Mesodermal cell (in vitro differentiated cells): ENCODE data around the gene JPH3.

Experiments
- H3K27ac ChIP-seq: 2 replicates; pipeline ENCODE4 v1.7.0; 2013; ENCODE audit warnings: mild to moderate bottlenecking, low read depth, low read length, moderate library complexity; ENCODE audit not compliant: severe bottlenecking
- H3K36me3 ChIP-seq: 2 replicates; pipeline ENCODE4 v1.7.1; 2013; ENCODE audit warnings: mild to moderate bottlenecking, low read length, moderate library complexity; ENCODE audit not compliant: control insufficient read depth, insufficient read depth
- H3K4me1 ChIP-seq: one replicate; pipeline ENCODE4 v1.7.1; 2013; ENCODE audit warnings: mild to moderate bottlenecking, low read length; ENCODE audit not compliant: insufficient read depth, control insufficient read depth, poor library complexity, severe bottlenecking
- H3K4me3 ChIP-seq: 2 replicates; pipeline ENCODE4 v1.7.0; 2013; ENCODE audit warnings: low read length, control low read depth, mild to moderate bottlenecking; ENCODE audit not compliant: insufficient read depth, poor library complexity, severe bottlenecking; ENCODE audit errors: extremely low read depth
- H3K9me3 ChIP-seq: 2 replicates; pipeline ENCODE4 v1.7.1; 2013; ENCODE audit warnings: mild to moderate bottlenecking, low read length, moderate library complexity; ENCODE audit not compliant: control insufficient read depth
- WGBS, 2 experiments: methylation state at CpG; one replicate each; pipeline ENCODE4 v1.1.5; 2013; ENCODE audit warnings: missing lambda C conversion rate in 2 of 2; ENCODE audit not compliant: insufficient coverage in 2 of 2; 5-methylcytosine and 5-hydroxymethylcytosine counted together

Gene JPH3

DNA sequence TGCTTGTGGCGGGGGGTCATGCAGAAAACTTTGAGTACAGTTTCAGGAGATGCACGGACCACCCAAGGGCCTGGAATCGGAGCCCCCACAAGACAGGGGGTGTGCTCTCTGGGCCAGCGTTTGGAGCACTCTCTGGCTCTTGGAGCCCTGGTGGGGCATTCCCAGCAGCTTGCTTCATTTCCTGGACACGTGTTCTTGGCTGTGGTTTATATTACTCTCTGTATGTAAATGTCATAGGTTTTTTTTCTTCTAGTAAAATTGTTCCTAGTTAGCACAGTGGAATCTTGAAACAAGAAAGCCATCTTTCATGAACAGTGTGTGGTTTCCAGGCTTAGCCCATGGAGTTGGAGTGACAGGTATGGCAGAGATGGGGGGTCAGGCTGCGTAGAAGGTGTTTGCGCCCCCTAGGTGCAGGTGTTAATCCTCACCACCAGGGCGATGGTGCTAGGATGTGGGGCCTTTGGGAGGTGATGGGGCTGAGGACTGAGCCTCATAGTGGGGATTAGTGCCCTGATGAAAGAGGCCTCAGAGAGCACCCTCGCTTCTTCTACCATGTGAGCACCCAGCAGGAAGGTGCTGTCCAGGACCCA lies 79.8 kb downstream of the JPH3 start:
- 72 to 81% methylated on average over 3 to 6 of the region's 9 CpGs for WGBS, 2 experiments
- H3K9me3 ChIP-seq: no peaks in the 10 kb centered on the region
- H3K27ac ChIP-seq: no peak overlapping the region
- H3K4me3 ChIP-seq: no peak overlapping the region
- H3K4me1 ChIP-seq: no peaks in the 10 kb centered on the region
- no peaks in the 10 kb centered on the region for H3K36me3 ChIP-seq

- Histone ChIP-seq H3K9me3 (no peaks in the 10 kb centered on the region), H3K27ac (no peak overlapping the region), H3K36me3 (no peaks in the 10 kb centered on the region), H3K4me1 (no peaks in the 10 kb centered on the region), H3K4me3 (no peak overlapping the region)
- 95% methylated on average over 14 of the region's 18 CpGs for WGBS, 2 experiments
These were observed 80.6 kb downstream of the JPH3 start for GRCh38 chr16:87682852-87683399.

- 91 to 95% methylated on average over 17 to 24 of the region's 24 CpGs for WGBS, 2 experiments
- Histone ChIP-seq H3K27ac (no peak overlapping the region), H3K4me1 (no peaks in the 10 kb centered on the region), H3K36me3 (no peaks in the 10 kb centered on the region), H3K4me3 (no peak overlapping the region), H3K9me3 (no peaks in the 10 kb centered on the region)
These were observed 81.9 kb downstream of the JPH3 start for GRCh38 chr16:87684106-87684677.

GRCh38 chr16:87684711-87685404 lies 82.5 kb downstream of the JPH3 start:
- Histone ChIP-seq H3K4me1 (no peaks in the 10 kb centered on the region), H3K9me3 (no peaks in the 10 kb centered on the region), H3K4me3 (no peak overlapping the region), H3K36me3 (no peaks in the 10 kb centered on the region), H3K27ac (no peak overlapping the region)
- 93% methylated on average over 25 to 29 of the region's 35 CpGs for WGBS, 2 experiments

DNA sequence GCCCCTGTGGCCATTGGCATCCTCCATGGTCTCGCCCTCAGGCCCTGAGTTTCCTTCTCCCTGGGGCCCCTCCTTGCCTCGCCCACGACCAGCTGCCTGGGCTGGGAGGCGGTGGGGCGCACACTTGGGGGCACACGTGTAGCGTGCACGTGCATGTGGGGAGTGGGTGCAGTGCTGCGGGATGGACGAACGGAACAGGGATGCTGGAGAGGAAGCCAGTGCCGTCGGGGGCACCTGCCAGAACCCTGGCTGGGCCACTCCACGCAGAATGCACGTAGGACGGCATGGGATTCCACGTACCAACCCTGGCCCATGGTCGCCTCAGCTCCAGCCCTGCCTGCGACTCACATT lies 83.1 kb downstream of the JPH3 start:
- Histone ChIP-seq H3K9me3 (no peaks in the 10 kb centered on the region), H3K27ac (no peak overlapping the region), H3K36me3 (no peaks in the 10 kb centered on the region), H3K4me1 (no peaks in the 10 kb centered on the region), H3K4me3 (no peak overlapping the region)
- 95 to 98% methylated on average over 12 to 19 of the region's 19 CpGs for WGBS, 2 experiments

DNA sequence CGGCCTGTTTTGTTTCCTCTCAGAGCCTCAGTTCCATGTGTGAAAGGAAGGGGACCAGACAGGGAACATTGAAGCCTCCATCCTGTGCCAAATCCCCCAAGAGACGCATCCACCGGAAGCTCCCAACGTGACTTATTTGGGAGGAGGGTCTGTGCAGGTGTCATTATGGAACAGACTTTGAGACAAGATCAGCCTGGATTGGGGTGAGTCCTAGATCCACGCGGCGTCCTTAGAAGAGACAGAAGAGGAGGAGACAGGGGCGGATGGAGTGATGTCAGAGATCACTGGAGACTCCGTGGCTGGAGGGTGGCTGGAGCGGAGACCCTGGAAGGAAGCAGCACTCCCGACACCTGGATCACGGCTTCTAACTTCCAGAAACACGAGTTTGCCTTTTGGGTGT lies 83.5 kb downstream of the JPH3 start:
- H3K9me3 ChIP-seq: no peaks in the 10 kb centered on the region
- H3K4me1 ChIP-seq: no peaks in the 10 kb centered on the region
- H3K27ac ChIP-seq: no peak overlapping the region
- WGBS, 2 experiments: 86 to 90% methylated on average over 13 of the region's 13 CpGs
- H3K36me3 ChIP-seq: no peaks in the 10 kb centered on the region
- H3K4me3 ChIP-seq: no peak overlapping the region

GRCh38 chr16:87686697-87687096 lies 84.4 kb downstream of the JPH3 start:
- Histone ChIP-seq H3K4me3 (no peak overlapping the region), H3K4me1 (no peaks in the 10 kb centered on the region), H3K27ac (no peak overlapping the region), H3K36me3 (no peaks in the 10 kb centered on the region), H3K9me3 (no peaks in the 10 kb centered on the region)
- WGBS, 2 experiments: 88 to 89% methylated on average over 10 to 13 of the region's 13 CpGs

DNA sequence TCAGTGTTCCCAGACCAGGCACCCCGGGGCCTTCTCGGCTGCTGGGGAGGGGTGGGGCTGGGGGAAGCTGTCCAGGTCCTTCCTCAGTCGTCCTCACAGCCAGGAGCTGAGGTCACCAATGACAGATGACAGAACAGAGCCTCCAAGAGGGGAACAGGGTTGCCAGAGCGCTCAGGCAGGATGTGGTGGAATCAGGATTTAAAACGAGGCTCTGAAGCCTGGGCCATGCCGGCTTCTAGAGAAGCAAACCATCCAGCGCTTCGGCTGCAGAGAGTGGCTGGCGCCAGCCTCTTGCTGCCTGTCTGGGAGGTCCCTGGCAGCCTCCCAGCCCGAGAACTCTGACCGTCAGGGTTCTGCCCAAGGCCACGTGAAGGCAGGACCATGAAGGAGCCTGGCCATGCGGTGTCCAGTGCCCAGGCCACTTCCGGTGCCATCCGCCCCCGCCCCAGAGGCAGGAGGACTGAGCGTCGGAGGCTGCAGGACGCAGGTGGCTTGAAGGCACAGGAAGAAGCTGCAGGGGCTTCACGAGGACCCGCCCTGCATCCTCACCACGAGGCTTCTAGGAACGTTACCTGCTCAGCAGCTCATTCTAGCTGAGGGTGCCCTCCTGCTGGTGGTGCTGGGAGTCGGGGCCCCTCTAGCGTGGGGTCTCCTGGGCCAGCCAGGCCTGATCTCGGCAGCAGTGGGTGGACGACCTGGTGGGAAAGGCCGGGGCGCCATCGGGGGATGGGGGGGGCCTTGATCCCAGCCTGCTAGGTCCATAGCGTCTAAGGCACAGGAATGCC lies 85.0 kb downstream of the JPH3 start:
- no peaks in the 10 kb centered on the region for H3K9me3 ChIP-seq
- WGBS, 2 experiments: 95 to 96% methylated on average over 25 to 29 of the region's 31 CpGs
- H3K4me1 ChIP-seq: no peaks in the 10 kb centered on the region
- H3K4me3 ChIP-seq: no peak overlapping the region
- no peak overlapping the region for H3K27ac ChIP-seq
- H3K36me3 ChIP-seq: no peaks in the 10 kb centered on the region

DNA sequence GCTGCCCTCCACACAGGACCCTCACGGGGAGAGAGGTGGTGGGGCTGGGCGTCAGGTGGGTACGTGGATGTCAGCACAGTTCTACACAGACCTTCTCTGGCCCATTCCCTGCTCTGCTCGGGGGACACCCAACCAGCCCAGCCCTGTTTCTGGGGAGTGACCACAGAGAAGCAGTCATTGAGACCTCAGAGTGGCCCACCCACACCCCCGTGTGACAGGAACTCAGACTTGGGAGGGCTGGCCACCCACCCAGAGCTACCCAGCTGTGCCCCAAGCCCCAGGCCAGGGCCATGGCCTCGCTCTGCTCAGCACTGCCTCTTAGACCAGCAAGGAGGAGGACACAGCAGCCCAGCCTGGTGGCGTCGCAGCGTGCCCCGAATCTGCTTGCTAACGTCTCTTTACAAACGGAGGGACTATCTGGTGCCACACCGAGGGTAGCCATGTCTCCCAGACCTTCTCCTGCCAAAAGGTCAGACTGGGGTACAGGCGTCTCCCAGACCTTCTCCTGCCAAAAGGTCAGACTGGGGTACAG lies 85.8 kb downstream of the JPH3 start:
- H3K4me1 ChIP-seq: no peaks in the 10 kb centered on the region
- WGBS, 2 experiments: 92 to 98% methylated on average over 13 of the region's 14 CpGs
- no peaks in the 10 kb centered on the region for H3K9me3 ChIP-seq

GRCh38 chr16:87688876-87689815 lies 86.8 kb downstream of the JPH3 start:
- WGBS, 2 experiments: 94 to 96% methylated on average over 44 to 45 of the region's 45 CpGs
- H3K36me3 ChIP-seq: no peaks in the 10 kb centered on the region

More for the DNA sequence above, 85.8 kb downstream of the JPH3 start:
- no peak overlapping the region for H3K4me3 ChIP-seq
- H3K27ac ChIP-seq: no peak overlapping the region
- no peaks in the 10 kb centered on the region for H3K36me3 ChIP-seq

More at GRCh38 chr16:87688876-87689815, 86.8 kb downstream of the JPH3 start:
- H3K9me3 ChIP-seq: no peaks in the 10 kb centered on the region
- H3K27ac ChIP-seq: no peak overlapping the region
- no peak overlapping the region for H3K4me3 ChIP-seq
- H3K4me1 ChIP-seq: no peaks in the 10 kb centered on the region
